Colonic mucosa (tissue), 4 donors: ENCODE data around the gene HEATR5A. TPM values are rescaled to one million over a fixed set of nuclear protein-coding genes. Genes with fewer than 3 reads are reported as not detected.
"Not testable (repeated sequence)": the region's sequence is repeated elsewhere in the genome, so short reads cannot be mapped to it uniquely, and the experiment has no call there.

Experiments used
- DNase-seq: peaks from one replicate; pipeline ENCODE4 v3.0.0-alpha.2; 2020
- H3K27ac ChIP-seq: fragments of 200-600 bp; one replicate; pipeline ENCODE4 v1.8.0; 2021
- H3K27me3 ChIP-seq: fragments of 200-600 bp; one replicate; pipeline ENCODE4 v1.8.0; 2021
- H3K36me3 ChIP-seq: fragments of 200-600 bp; one replicate; pipeline ENCODE4 v1.8.0; 2021
- H3K4me1 ChIP-seq: fragments of 200-600 bp; one replicate; pipeline ENCODE4 v1.8.0; 2021; ENCODE audit warnings: mild to moderate bottlenecking
- H3K4me3 ChIP-seq: fragments of 200-600 bp; one replicate; pipeline ENCODE4 v1.8.0; 2021
- H3K9ac ChIP-seq, 2 donors: one replicate each; pipeline ENCODE4 v1.7.0; 2013; ENCODE audit warnings: control low read depth in 2 of 2, low read depth in 2 of 2, low read length in 2 of 2
- H3K9me3 ChIP-seq: fragments of 200-600 bp; one replicate; pipeline ENCODE4 v1.8.0; 2021
- CTCF ChIP-seq: fragments of 200-600 bp; IDR thresholded peaks from one replicate; pipeline ENCODE4 v1.8.0; 2022; ENCODE audit warnings: antibody characterized with exemption, mild to moderate bottlenecking
- intact Hi-C: fragments of 100-400 bp; cut with DNase I; formaldehyde crosslinking; loops from one replicate; pipeline ENCODE4 v1.14.1; 2022
- total RNA-seq, 2 donors: library from RNA; stranded (reverse); fragmentation: NEBNext Ultra II Directional in 1 of 2; extraction: Animal tissue kit (Norgen Biotek cat#: 25700) in 1 of 2; gene quantifications; one replicate each; pipeline ENCODE4 v1.2.1, GENCODE V29; 2021
- donor health status: healthy.
- donor health status: DM: no; HTN: no; CAD: no.
- donor health status: DM: no; HTN: no; CAD: no.

The HEATR5A gene
- total RNA-seq, 2 donors from 2014 or later = 45.5 to 58.2 TPM

GRCh38 chr14:31371646-31372045, 48.7 kb downstream of the HEATR5A start:
- no peak overlapping the region for H3K27ac ChIP-seq
- H3K36me3 ChIP-seq = no peaks in the 10 kb centered on the region
- H3K9me3 ChIP-seq = no peaks in the 10 kb centered on the region
- TF ChIP-seq CTCF = no peak
- intact Hi-C loops = no loop called here
- H3K4me3 ChIP-seq = no peak overlapping the region
- no peaks in the 10 kb centered on the region for H3K27me3 ChIP-seq
- H3K9ac ChIP-seq = no peak overlapping the region
- no peaks in the 10 kb centered on the region for H3K4me1 ChIP-seq
- no peak for DNase-seq

- H3K27me3 ChIP-seq = no peaks in the 10 kb centered on the region
- no peaks in the 10 kb centered on the region for H3K4me1 ChIP-seq
- intact Hi-C loops = no loop called here
- no peak overlapping the region for H3K4me3 ChIP-seq
- TF ChIP-seq CTCF = no peak
- H3K9ac ChIP-seq = no peak overlapping the region
- no peak for DNase-seq
- no peaks in the 10 kb centered on the region for H3K9me3 ChIP-seq
- H3K27ac ChIP-seq = no peak overlapping the region
- no peaks in the 10 kb centered on the region for H3K36me3 ChIP-seq
Measured at GRCh38 chr14:31363331-31364073, 56.8 kb downstream of the HEATR5A start.

- Histone ChIP-seq H3K36me3 (no peaks in the 10 kb centered on the region), H3K27ac (no peak overlapping the region), H3K9ac (no peak overlapping the region), H3K4me3 (no peak overlapping the region), H3K4me1 (no peaks in the 10 kb centered on the region), H3K9me3 (no peaks in the 10 kb centered on the region), H3K27me3 (no peaks in the 10 kb centered on the region)
- no peak for DNase-seq
- intact Hi-C loops = no loop called here
- TF ChIP-seq CTCF = no peak
Measured at GRCh38 chr14:31362746-31363145, 57.6 kb downstream of the HEATR5A start.

- H3K27ac ChIP-seq, H3K4me3 ChIP-seq, intact Hi-C loops, H3K9me3 ChIP-seq, H3K4me1 ChIP-seq, H3K9ac ChIP-seq, DNase-seq, H3K36me3 ChIP-seq, H3K27me3 ChIP-seq: not testable (repeated sequence)
Measured at GRCh38 chr14:31361761-31362160, 58.6 kb downstream of the HEATR5A start.

GRCh38 chr14:31360919-31361662, 59.3 kb downstream of the HEATR5A start:
- no peaks in the 10 kb centered on the region for H3K27me3 ChIP-seq
- DNase-seq = no peak
- no peak overlapping the region for H3K27ac ChIP-seq
- TF ChIP-seq CTCF = no peak
- H3K4me3 ChIP-seq = no peak overlapping the region
- peaks cover 3% of the 10 kb centered on the region for H3K36me3 ChIP-seq
- no peaks in the 10 kb centered on the region for H3K9me3 ChIP-seq
- H3K4me1 ChIP-seq = no peaks in the 10 kb centered on the region
- H3K9ac ChIP-seq = no peak overlapping the region
- intact Hi-C loops = no loop called here

GRCh38 chr14:31357279-31357678, 63.1 kb downstream of the HEATR5A start:
- no peak for TF ChIP-seq CTCF
- no peak overlapping the region for H3K9ac ChIP-seq
- no peaks in the 10 kb centered on the region for H3K4me1 ChIP-seq
- DNase-seq = no peak
- no peak overlapping the region for H3K27ac ChIP-seq
- no peaks in the 10 kb centered on the region for H3K27me3 ChIP-seq
- H3K9me3 ChIP-seq = no peaks in the 10 kb centered on the region
- no peak overlapping the region for H3K4me3 ChIP-seq
- H3K36me3 ChIP-seq = peaks cover 3% of the 10 kb centered on the region
- intact Hi-C loops = loop anchor here (10.0 kb wide), 2 partner anchors 152 to 232 kb away; partner anchors contain the start of gene HECTD1
